A549 (cell line): ENCODE measurements around the gene NTM.

Experiments used
- CEBPB ChIP-seq, 2 experiments: fragments of >200 bp in 1 of 2; sonication (Bioruptor Twin) in 1 of 2; formaldehyde crosslinking in 1 of 2; IDR thresholded peaks; 2 replicates each; pipeline ENCODE4 v1.6.1; 2012 to 2016
- E2F6 ChIP-seq: IDR thresholded peaks from 2 replicates; pipeline ENCODE4 v1.6.1; 2012; ENCODE audit warnings: low read depth, borderline replicate concordance
- EHMT2 ChIP-seq: fragments of 200-600 bp; sonication (generic); IDR thresholded peaks from 2 replicates; pipeline ENCODE4 v1.6.1; 2016; ENCODE audit warnings: antibody characterized with exemption, low read depth, mild to moderate bottlenecking, moderate library complexity
- EP300 ChIP-seq, 2 experiments: fragments of >200 bp; sonication (Bioruptor Twin); formaldehyde crosslinking; IDR thresholded peaks; 2 replicates in 1 of 2; 3 replicates in 1 of 2; pipeline ENCODE4 v1.6.1; 2016 to 2017
- NR3C1 ChIP-seq: fragments of >200 bp; sonication (Bioruptor Twin); formaldehyde crosslinking; IDR thresholded peaks from 3 replicates; pipeline ENCODE4 v1.6.1; 2017
- POLR2A ChIP-seq: IDR thresholded peaks from 2 replicates; pipeline ENCODE4 v1.6.1; 2012; ENCODE audit warnings: mild to moderate bottlenecking, low read length
- RARB ChIP-seq: fragments of 250-450 bp; sonication (Bioruptor Pico); IDR thresholded peaks from 2 replicates; pipeline ENCODE4 v1.8.0; 2021; ENCODE audit warnings: mild to moderate bottlenecking, moderate library complexity
- RCOR1 ChIP-seq: fragments of 150-350 bp; IDR thresholded peaks from 2 replicates; pipeline ENCODE4 v1.6.1; 2014; ENCODE audit warnings: antibody characterized with exemption, low read length, low read depth
- ZSCAN20 ChIP-seq: fragments of 250-450 bp; sonication (Bioruptor Pico); IDR thresholded peaks from 2 replicates; pipeline ENCODE4 v1.8.0; 2022; ENCODE audit warnings: mild to moderate bottlenecking, moderate library complexity
- TF ChIP-seq, protein P1 (sequence below): fragments of >200 bp; sonication (Bioruptor Twin); formaldehyde crosslinking; IDR thresholded peaks from 3 replicates; pipeline ENCODE4 v1.5.1; 2016
- TF ChIP-seq, protein P2 (sequence below): IDR thresholded peaks from 2 replicates; pipeline ENCODE4 v1.6.1; 2012

DNA sequence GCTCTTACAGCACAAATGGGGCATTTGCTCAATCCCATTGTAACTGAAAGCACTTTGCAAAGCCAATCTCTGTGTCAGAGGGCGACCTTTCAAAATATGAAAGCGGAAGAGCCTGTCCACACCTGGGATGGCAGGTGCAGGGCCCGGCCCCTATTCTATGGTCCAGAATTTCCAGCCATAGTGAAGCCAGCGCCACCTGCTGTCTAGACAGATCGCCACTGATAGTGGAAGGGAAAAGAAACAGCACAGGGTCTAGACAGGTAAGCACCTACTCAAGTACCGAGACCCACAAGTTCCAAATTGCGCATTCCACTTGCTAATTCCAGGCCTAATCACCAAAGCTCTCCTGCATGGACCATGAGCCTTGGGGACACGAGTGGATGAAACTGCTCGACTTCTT is 141.4 kb downstream of the NTM start:
- TF ChIP-seq, protein P1, sequence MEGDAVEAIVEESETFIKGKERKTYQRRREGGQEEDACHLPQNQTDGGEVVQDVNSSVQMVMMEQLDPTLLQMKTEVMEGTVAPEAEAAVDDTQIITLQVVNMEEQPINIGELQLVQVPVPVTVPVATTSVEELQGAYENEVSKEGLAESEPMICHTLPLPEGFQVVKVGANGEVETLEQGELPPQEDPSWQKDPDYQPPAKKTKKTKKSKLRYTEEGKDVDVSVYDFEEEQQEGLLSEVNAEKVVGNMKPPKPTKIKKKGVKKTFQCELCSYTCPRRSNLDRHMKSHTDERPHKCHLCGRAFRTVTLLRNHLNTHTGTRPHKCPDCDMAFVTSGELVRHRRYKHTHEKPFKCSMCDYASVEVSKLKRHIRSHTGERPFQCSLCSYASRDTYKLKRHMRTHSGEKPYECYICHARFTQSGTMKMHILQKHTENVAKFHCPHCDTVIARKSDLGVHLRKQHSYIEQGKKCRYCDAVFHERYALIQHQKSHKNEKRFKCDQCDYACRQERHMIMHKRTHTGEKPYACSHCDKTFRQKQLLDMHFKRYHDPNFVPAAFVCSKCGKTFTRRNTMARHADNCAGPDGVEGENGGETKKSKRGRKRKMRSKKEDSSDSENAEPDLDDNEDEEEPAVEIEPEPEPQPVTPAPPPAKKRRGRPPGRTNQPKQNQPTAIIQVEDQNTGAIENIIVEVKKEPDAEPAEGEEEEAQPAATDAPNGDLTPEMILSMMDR = no peak
- TF ChIP-seq POLR2A = no peak
- TF ChIP-seq EHMT2 = no peak
- TF ChIP-seq, protein P2, sequence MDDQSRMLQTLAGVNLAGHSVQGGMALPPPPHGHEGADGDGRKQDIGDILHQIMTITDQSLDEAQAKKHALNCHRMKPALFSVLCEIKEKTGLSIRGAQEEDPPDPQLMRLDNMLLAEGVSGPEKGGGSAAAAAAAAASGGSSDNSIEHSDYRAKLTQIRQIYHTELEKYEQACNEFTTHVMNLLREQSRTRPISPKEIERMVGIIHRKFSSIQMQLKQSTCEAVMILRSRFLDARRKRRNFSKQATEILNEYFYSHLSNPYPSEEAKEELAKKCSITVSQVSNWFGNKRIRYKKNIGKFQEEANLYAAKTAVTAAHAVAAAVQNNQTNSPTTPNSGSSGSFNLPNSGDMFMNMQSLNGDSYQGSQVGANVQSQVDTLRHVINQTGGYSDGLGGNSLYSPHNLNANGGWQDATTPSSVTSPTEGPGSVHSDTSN = no peak
- no peak for TF ChIP-seq E2F6
- no peak for TF ChIP-seq EP300 (IDR thresholded peaks at IDR 0.05)
- TF ChIP-seq ZSCAN20 (CRISPR knock-in tag) = no peak
- TF ChIP-seq RCOR1 = no peak
- no peak for TF ChIP-seq CEBPB (IDR thresholded peaks at IDR 0.05)
- TF ChIP-seq RARB = no peak
- TF ChIP-seq NR3C1 = no peak
